PC-3 (cell line): ENCODE data around the gene PEX14. TPM values are rescaled to one million over a fixed set of nuclear protein-coding genes. Genes with fewer than 3 reads are reported as not detected.

Experiments used
- ATAC-seq: fragments of 200-7000 bp; cut with Tn5 transposase; 2 replicates; pipeline ENCODE4 v1.9.1; 2020; ENCODE audit warnings: mild to moderate bottlenecking, moderate library complexity
- BruUV-seq: library from RNA; stranded (reverse); fragments of 400-500 nt; replicated peaks from 2 replicates; lab custom pipeline; 2021; lab: Mats Ljungman, UMichigan
- CTCF ChIA-PET: fragments of 300-600 bp; sonication (Branson Sonifier 250); formaldehyde crosslinking; loops from one replicate; lab custom pipeline; 2022; ENCODE audit warnings: antibody characterized with exemption; lab: Charles Lee
- POLR2A ChIA-PET: fragments of 300-600 bp; sonication (Branson Sonifier 250); formaldehyde crosslinking; loops from one replicate; lab custom pipeline; 2022; ENCODE audit warnings: antibody characterized with exemption; ENCODE audit not compliant: unreplicated experiment; lab: Charles Lee
- DNase-seq: peaks from one replicate; pipeline ENCODE4 v3.0.0-alpha.2; 2015
- H2AFZ ChIP-seq: fragments of 300-600 bp; sonication (generic); 2 replicates; pipeline ENCODE4 v1.6.0; 2016; ENCODE audit warnings: antibody characterized with exemption, low read length
- H3F3A ChIP-seq: fragments of 300-600 bp; sonication (generic); one replicate; pipeline ENCODE4 v1.6.0; 2017; ENCODE audit warnings: antibody characterized with exemption, low read length, control low read depth, mild to moderate bottlenecking; ENCODE audit not compliant: unreplicated experiment
- H3K27ac ChIP-seq: fragments of 300-600 bp; sonication (generic); 2 replicates; pipeline ENCODE4 v1.5.1; 2016; ENCODE audit warnings: mild to moderate bottlenecking, low read length
- H3K27me3 ChIP-seq: fragments of 300-600 bp; sonication (generic); 2 replicates; pipeline ENCODE4 v1.6.1; 2016; ENCODE audit warnings: low read length, mixed read lengths
- H3K36me3 ChIP-seq: fragments of 300-600 bp; sonication (generic); 2 replicates; pipeline ENCODE4 v1.6.1; 2016; ENCODE audit warnings: low read depth, mixed run types, low read length, mixed read lengths
- H3K4me1 ChIP-seq: fragments of 300-600 bp; sonication (generic); 2 replicates; pipeline ENCODE4 v1.5.1; 2016; ENCODE audit warnings: low read length; ENCODE audit not compliant: insufficient read depth
- H3K4me2 ChIP-seq: fragments of 300-600 bp; sonication (generic); 2 replicates; pipeline ENCODE4 v1.6.0; 2016; ENCODE audit warnings: low read length
- H3K4me3 ChIP-seq: fragments of 300-600 bp; sonication (generic); 2 replicates; pipeline ENCODE4 v1.5.1; 2016; ENCODE audit warnings: mild to moderate bottlenecking, low read length, mixed read lengths
- H3K79me2 ChIP-seq: fragments of 300-600 bp; sonication (generic); 2 replicates; pipeline ENCODE4 v1.6.1; 2017; ENCODE audit warnings: low read length, mixed read lengths
- H3K9ac ChIP-seq: fragments of 300-600 bp; sonication (generic); 2 replicates; pipeline ENCODE4 v1.6.0; 2016; ENCODE audit warnings: mild to moderate bottlenecking, low read length
- H3K9me2 ChIP-seq: fragments of 300-600 bp; sonication (generic); replicated peaks from 2 replicates; pipeline ENCODE4 v1.6.1; 2016; ENCODE audit warnings: mixed run types, low read length, mixed read lengths
- H3K9me3 ChIP-seq: fragments of 300-600 bp; sonication (generic); 2 replicates; pipeline ENCODE4 v1.6.1; 2016; ENCODE audit warnings: low read length, mixed read lengths
- H4K20me1 ChIP-seq: fragments of 300-600 bp; sonication (generic); 2 replicates; pipeline ENCODE4 v1.6.1; 2016; ENCODE audit warnings: low read length, mixed read lengths
- CTCF ChIP-seq: fragments of 300-600 bp; sonication (generic); conservative IDR thresholded peaks from 2 replicates; pipeline ENCODE4 v1.5.1; 2017; ENCODE audit warnings: antibody characterized with exemption, low read depth, mild to moderate bottlenecking, low read length
- EZH2 ChIP-seq: fragments of 300-600 bp; sonication (generic); IDR thresholded peaks from one replicate; pipeline ENCODE4 v1.6.1; 2017; ENCODE audit warnings: antibody characterized with exemption, mild to moderate bottlenecking, low read length; ENCODE audit not compliant: unreplicated experiment
- EZH2phosphoT487 ChIP-seq: fragments of 300-600 bp; sonication (generic); IDR thresholded peaks from 2 replicates; pipeline ENCODE4 v1.6.1; 2018; ENCODE audit warnings: mild to moderate bottlenecking, antibody characterized with exemption, low read length, borderline replicate concordance
- intact Hi-C: fragments of 100-400 bp; cut with micrococcal nuclease; formaldehyde crosslinking; loops from 2 replicates; pipeline ENCODE4 v1.9.0; 2023
- total RNA-seq: library from RNA; depleted of rRNA; stranded (reverse); fragments of >200 nt; gene quantifications from 2 replicates; pipeline ENCODE4 v1.2.3, GENCODE V29; 2014

PEX14 gene
- total RNA-seq, 1 experiment from 2014 or later: 24.9 TPM

DNA sequence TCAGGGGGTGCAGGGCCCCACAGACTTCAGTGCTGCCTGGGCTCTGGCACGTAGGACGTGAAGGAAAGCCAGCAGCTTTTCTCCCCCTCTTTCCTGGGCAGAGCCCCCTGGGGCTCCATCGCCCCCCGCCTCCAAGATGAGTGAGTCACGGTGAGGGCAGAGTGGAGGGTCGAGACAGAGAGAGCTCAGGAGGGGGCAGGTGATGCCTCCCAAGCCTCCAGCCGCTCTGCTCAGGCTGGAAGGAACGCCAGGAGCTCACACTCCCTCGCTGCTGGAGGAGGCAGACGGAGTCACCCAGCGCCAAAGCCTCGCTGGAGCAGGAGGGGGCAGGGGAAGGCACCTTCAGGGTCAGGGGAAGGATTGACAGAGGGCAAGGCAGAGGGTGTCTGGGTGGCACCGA is 202.2 kb downstream of the PEX14 start:
- Histone ChIP-seq H3K4me3 (no peak overlapping the region), H3K9me3 (no peaks in the 10 kb centered on the region), H3K27me3 (no peaks in the 10 kb centered on the region), H3K79me2 (no peaks in the 10 kb centered on the region), H2AFZ (no peak overlapping the region), H4K20me1 (no peaks in the 10 kb centered on the region), H3K4me2 (no peak overlapping the region), H3K4me1 (peaks cover 19% of the 10 kb centered on the region), H3F3A (no peaks in the 10 kb centered on the region), H3K36me3 (no peaks in the 10 kb centered on the region), H3K9ac (no peak overlapping the region), H3K27ac (no peak overlapping the region), H3K9me2 (no peaks in the 10 kb centered on the region)
- intact Hi-C loops: loop anchor here (5.0 kb wide), 1 partner anchor 165 kb away; no protein-coding TSS in a partner anchor
- CTCF ChIA-PET: no interaction called here
- POLR2A ChIA-PET: no interaction called here
- no peak for DNase-seq
- ATAC-seq: no peak
- no TSS peak for BruUV-seq
- TF ChIP-seq CTCF (no peak), EZH2 (no peak), EZH2phosphoT487 (no peak)

DNA sequence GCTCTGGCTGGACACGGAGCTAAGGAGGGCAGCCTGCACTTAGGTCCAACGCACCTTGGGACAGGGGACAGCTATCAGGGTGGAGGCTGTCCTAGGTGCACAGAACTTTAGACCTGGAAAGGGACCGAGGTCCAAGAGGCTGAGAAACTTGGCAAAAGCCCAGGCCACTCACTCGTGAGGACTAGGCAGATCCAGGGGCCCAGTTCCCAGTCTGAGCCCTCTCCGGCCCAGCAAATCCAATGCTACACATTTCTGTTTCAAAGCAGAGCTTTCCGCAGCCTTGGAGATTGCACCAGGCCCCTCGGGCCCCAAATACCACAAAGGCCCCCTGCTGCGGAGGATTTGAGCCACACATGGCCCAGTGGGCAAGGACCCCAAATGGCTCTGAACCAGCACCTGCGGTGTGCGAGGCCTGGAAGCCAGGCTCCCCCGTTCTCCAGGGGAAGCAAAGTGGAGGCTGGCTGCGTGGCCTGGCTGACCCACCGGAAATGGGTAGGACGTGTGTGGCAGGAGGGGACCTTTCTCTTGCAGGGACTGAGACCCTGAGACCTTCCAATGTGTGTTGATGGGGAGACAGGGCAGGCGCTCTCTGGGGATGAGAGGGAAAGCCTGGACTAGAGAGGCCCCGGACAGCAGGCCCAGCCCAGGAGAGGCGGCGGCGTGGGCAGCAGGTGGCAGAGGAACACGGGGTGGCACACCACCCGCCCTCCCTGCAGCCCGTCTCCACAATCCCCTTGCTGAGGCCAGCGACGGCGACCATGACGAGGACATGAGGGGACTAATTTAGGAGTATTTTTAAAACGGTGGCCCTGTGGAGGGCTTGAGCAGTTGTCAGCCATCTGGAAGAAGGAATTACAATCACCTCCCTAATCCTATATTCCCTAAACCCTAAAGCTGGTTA is 203.0 kb downstream of the PEX14 start:
- ATAC-seq: no peak
- no peak overlapping the region for H3K4me3 ChIP-seq

More for the DNA sequence above, 203.0 kb downstream of the PEX14 start:
- Histone ChIP-seq H3K27ac (no peak overlapping the region), H3K4me1 (peaks cover 19% of the 10 kb centered on the region), H3K79me2 (no peaks in the 10 kb centered on the region), H4K20me1 (no peaks in the 10 kb centered on the region), H3K9me3 (no peaks in the 10 kb centered on the region), H3K9ac (no peak overlapping the region), H3K4me2 (no peak overlapping the region), H3F3A (no peaks in the 10 kb centered on the region), H3K36me3 (no peaks in the 10 kb centered on the region), H3K9me2 (no peaks in the 10 kb centered on the region), H2AFZ (no peak overlapping the region), H3K27me3 (no peaks in the 10 kb centered on the region)
- intact Hi-C loops: loop anchor here (5.0 kb wide), 1 partner anchor 165 kb away; no protein-coding TSS in a partner anchor
- ChIA-PET CTCF (interaction anchor here (0.6 kb wide), 1 partner anchor 144 kb away, joined by 3 read pairs; no protein-coding TSS in a partner anchor), POLR2A (no interaction called here)
- DNase-seq: no peak
- no TSS peak for BruUV-seq
- no peak for TF ChIP-seq EZH2phosphoT487
- TF ChIP-seq EZH2: no peak
- TF ChIP-seq CTCF: no peak
